ENCODE measurements around the gene DAB2IP.

Gene DAB2IP

GRCh38 chr9:121683652-121684051 is 32.2 kb downstream of the DAB2IP start:
- no peak for DNase-seq

- peak in 9 of 56 donors; percentile 17 to 54 (median 29) for DNase-seq
Measured at GRCh38 chr9:121684381-121685145, 33.1 kb downstream of the DAB2IP start.

GRCh38 chr9:121685146-121685794 is 33.8 kb downstream of the DAB2IP start:
- no peak for DNase-seq

GRCh38 chr9:121685795-121686377 is 34.5 kb downstream of the DAB2IP start:
- no peak for DNase-seq

GRCh38 chr9:121686930-121687541 is 35.6 kb downstream of the DAB2IP start:
- peak in 43 of 56 donors; percentile 16 to 85 (median 48) for DNase-seq

GRCh38 chr9:121688146-121688680 is 36.8 kb downstream of the DAB2IP start:
- DNase-seq, result peak in 1 of 56 donors; percentile 19

GRCh38 chr9:121688681-121689080 is 37.2 kb downstream of the DAB2IP start:
- DNase-seq, result no peak

- DNase-seq, result no peak
Measured at GRCh38 chr9:121689461-121690157, 38.2 kb downstream of the DAB2IP start.

GRCh38 chr9:121690316-121690715 is 38.9 kb downstream of the DAB2IP start:
- DNase-seq, result no peak

- no peak for DNase-seq
Measured at GRCh38 chr9:121690766-121691165, 39.3 kb downstream of the DAB2IP start.

GRCh38 chr9:121691890-121692289 is 40.5 kb downstream of the DAB2IP start:
- no peak for DNase-seq

GRCh38 chr9:121692606-121693387 is 41.4 kb downstream of the DAB2IP start:
- no peak for DNase-seq

- no peak for DNase-seq
Measured at GRCh38 chr9:121693388-121693670, 41.9 kb downstream of the DAB2IP start.

- no peak for DNase-seq
Measured at GRCh38 chr9:121694001-121694400, 42.6 kb downstream of the DAB2IP start.

GRCh38 chr9:121694600-121694999 is 43.2 kb downstream of the DAB2IP start:
- no peak for DNase-seq

GRCh38 chr9:121696930-121697329 is 45.5 kb downstream of the DAB2IP start:
- DNase-seq, result no peak

GRCh38 chr9:121698627-121699570 is 47.5 kb downstream of the DAB2IP start:
- peak in 9 of 56 donors; percentile 18 to 53 (median 33) for DNase-seq

GRCh38 chr9:121699571-121700164 is 48.2 kb downstream of the DAB2IP start:
- DNase-seq, result no peak
